ENCODE results near the gene PARP9. TPM values are rescaled to one million over a fixed set of nuclear protein-coding genes. Genes with fewer than 3 reads are reported as not detected.
A peak's percentile ranks its signal among the peaks of the same experiment; 100 is the strongest.
"Not testable (repeated sequence)": the region's sequence is repeated elsewhere in the genome, so short reads cannot be mapped to it uniquely, and the experiment has no call there.

Gene PARP9
- total and polyA plus RNA-seq, 9 donors: 9.0 to 15.6 (median 12.7) TPM

GRCh38 chr3:122512284-122512683 is 51.8 kb downstream of the PARP9 start:
- no peak overlapping the region for H3K27ac ChIP-seq (ENCODE audit: low read length)
- H3K27me3 ChIP-seq (ENCODE audit: control insufficient read depth, insufficient read depth, low read length): no peaks in the 10 kb centered on the region
- 86% methylated on average over 4 of the region's 15 CpGs for WGBS (ENCODE audit: insufficient coverage)
- peaks cover 7% of the 10 kb centered on the region for H3K4me1 ChIP-seq (ENCODE audit: control insufficient read depth, insufficient read depth, low read length)
- no peak overlapping the region for H3K4me3 ChIP-seq (ENCODE audit: low read length)
- H3K9me3 ChIP-seq (replicated peaks; ENCODE audit: control insufficient read depth, low read depth, low read length): no peaks in the 10 kb centered on the region
- H3K36me3 ChIP-seq (ENCODE audit: control insufficient read depth, insufficient read depth, low read length): no peaks in the 10 kb centered on the region
- DNase-seq: no peak

- 96% methylated on average over 4 of the region's 8 CpGs for WGBS (ENCODE audit: insufficient coverage)
- Histone ChIP-seq H3K4me3 (ENCODE audit: low read length) (no peak overlapping the region), H3K9me3 (replicated peaks; ENCODE audit: control insufficient read depth, low read depth, low read length) (no peaks in the 10 kb centered on the region), H3K4me1 (ENCODE audit: control insufficient read depth, insufficient read depth, low read length) (peaks cover 7% of the 10 kb centered on the region), H3K27me3 (ENCODE audit: control insufficient read depth, insufficient read depth, low read length) (no peaks in the 10 kb centered on the region), H3K27ac (ENCODE audit: low read length) (no peak overlapping the region), H3K36me3 (ENCODE audit: control insufficient read depth, insufficient read depth, low read length) (no peaks in the 10 kb centered on the region)
- no peak for DNase-seq
Measured at GRCh38 chr3:122510878-122511535, 53.1 kb downstream of the PARP9 start.

GRCh38 chr3:122508944-122509343 is 55.2 kb downstream of the PARP9 start:
- H3K27ac ChIP-seq (ENCODE audit: low read length); H3K27me3 ChIP-seq (ENCODE audit: control insufficient read depth, insufficient read depth, low read length); H3K4me1 ChIP-seq (ENCODE audit: control insufficient read depth, insufficient read depth, low read length); H3K9me3 ChIP-seq (replicated peaks; ENCODE audit: control insufficient read depth, low read depth, low read length); DNase-seq; H3K4me3 ChIP-seq (ENCODE audit: low read length); H3K36me3 ChIP-seq (ENCODE audit: control insufficient read depth, insufficient read depth, low read length): not testable (repeated sequence)
- WGBS (ENCODE audit: insufficient coverage): 80% methylated on average over 1 of the region's 9 CpGs

- H3K9me3 ChIP-seq (replicated peaks; ENCODE audit: control insufficient read depth, low read depth, low read length): no peaks in the 10 kb centered on the region
- no peaks in the 10 kb centered on the region for H3K27me3 ChIP-seq (ENCODE audit: control insufficient read depth, insufficient read depth, low read length)
- H3K27ac ChIP-seq (ENCODE audit: low read length): no peak overlapping the region
- peaks cover under 1% of the 10 kb centered on the region for H3K4me1 ChIP-seq (ENCODE audit: control insufficient read depth, insufficient read depth, low read length)
- no peak for DNase-seq
- WGBS (ENCODE audit: insufficient coverage): no CpG with 5 or more reads among the region's 2 CpGs
- H3K4me3 ChIP-seq (ENCODE audit: low read length): no peak overlapping the region
- H3K36me3 ChIP-seq (ENCODE audit: control insufficient read depth, insufficient read depth, low read length): no peaks in the 10 kb centered on the region
Measured at GRCh38 chr3:122508135-122508914, 55.8 kb downstream of the PARP9 start.

- Histone ChIP-seq H3K36me3 (ENCODE audit: control insufficient read depth, insufficient read depth, low read length) (no peaks in the 10 kb centered on the region), H3K4me1 (ENCODE audit: control insufficient read depth, insufficient read depth, low read length) (no peaks in the 10 kb centered on the region), H3K9me3 (replicated peaks; ENCODE audit: control insufficient read depth, low read depth, low read length) (no peaks in the 10 kb centered on the region), H3K4me3 (ENCODE audit: low read length) (no peak overlapping the region), H3K27me3 (ENCODE audit: control insufficient read depth, insufficient read depth, low read length) (no peaks in the 10 kb centered on the region), H3K27ac (ENCODE audit: low read length) (no peak overlapping the region)
- DNase-seq: no peak
- no CpG with 5 or more reads among the region's 1 CpG for WGBS (ENCODE audit: insufficient coverage)
Measured at GRCh38 chr3:122506450-122506849, 57.6 kb downstream of the PARP9 start.

GRCh38 chr3:122505676-122506075 is 58.4 kb downstream of the PARP9 start:
- H3K27ac ChIP-seq (ENCODE audit: low read length): no peak overlapping the region
- DNase-seq: no peak
- no peaks in the 10 kb centered on the region for H3K27me3 ChIP-seq (ENCODE audit: control insufficient read depth, insufficient read depth, low read length)
- H3K9me3 ChIP-seq (replicated peaks; ENCODE audit: control insufficient read depth, low read depth, low read length): no peaks in the 10 kb centered on the region
- no peaks in the 10 kb centered on the region for H3K36me3 ChIP-seq (ENCODE audit: control insufficient read depth, insufficient read depth, low read length)
- WGBS (ENCODE audit: insufficient coverage): 72% methylated on average over 2 of the region's 2 CpGs
- H3K4me3 ChIP-seq (ENCODE audit: low read length): no peak overlapping the region
- no peaks in the 10 kb centered on the region for H3K4me1 ChIP-seq (ENCODE audit: control insufficient read depth, insufficient read depth, low read length)

- no peak overlapping the region for H3K27ac ChIP-seq (ENCODE audit: low read length)
- WGBS (ENCODE audit: insufficient coverage): no CpG with 5 or more reads among the region's 2 CpGs
Measured at GRCh38 chr3:122502941-122503340, 61.2 kb downstream of the PARP9 start.

GRCh38 chr3:122502139-122502538 is 62.0 kb downstream of the PARP9 start:
- DNase-seq: no peak
- 18% methylated on average over 1 of the region's 2 CpGs for WGBS (ENCODE audit: insufficient coverage)
- Histone ChIP-seq H3K4me3 (ENCODE audit: low read length) (no peak overlapping the region), H3K4me1 (ENCODE audit: control insufficient read depth, insufficient read depth, low read length) (no peaks in the 10 kb centered on the region), H3K9me3 (replicated peaks; ENCODE audit: control insufficient read depth, low read depth, low read length) (no peaks in the 10 kb centered on the region), H3K27me3 (ENCODE audit: control insufficient read depth, insufficient read depth, low read length) (no peaks in the 10 kb centered on the region), H3K36me3 (ENCODE audit: control insufficient read depth, insufficient read depth, low read length) (no peaks in the 10 kb centered on the region), H3K27ac (ENCODE audit: low read length) (no peak overlapping the region)

More at GRCh38 chr3:122502941-122503340, 61.2 kb downstream of the PARP9 start:
- Histone ChIP-seq H3K4me1 (ENCODE audit: control insufficient read depth, insufficient read depth, low read length) (no peaks in the 10 kb centered on the region), H3K36me3 (ENCODE audit: control insufficient read depth, insufficient read depth, low read length) (no peaks in the 10 kb centered on the region), H3K27me3 (ENCODE audit: control insufficient read depth, insufficient read depth, low read length) (no peaks in the 10 kb centered on the region), H3K4me3 (ENCODE audit: low read length) (no peak overlapping the region), H3K9me3 (replicated peaks; ENCODE audit: control insufficient read depth, low read depth, low read length) (no peaks in the 10 kb centered on the region)
- peak; percentile 20 for DNase-seq

GRCh38 chr3:122500964-122501363 is 63.1 kb downstream of the PARP9 start:
- not testable (repeated sequence) for DNase-seq; H3K27ac ChIP-seq (ENCODE audit: low read length); H3K4me3 ChIP-seq (ENCODE audit: low read length); H3K27me3 ChIP-seq (ENCODE audit: control insufficient read depth, insufficient read depth, low read length); H3K36me3 ChIP-seq (ENCODE audit: control insufficient read depth, insufficient read depth, low read length); H3K9me3 ChIP-seq (replicated peaks; ENCODE audit: control insufficient read depth, low read depth, low read length); H3K4me1 ChIP-seq (ENCODE audit: control insufficient read depth, insufficient read depth, low read length)
- 90% methylated on average over 3 of the region's 6 CpGs for WGBS (ENCODE audit: insufficient coverage)

- H3K4me1 ChIP-seq (ENCODE audit: control insufficient read depth, insufficient read depth, low read length): no peaks in the 10 kb centered on the region
- H3K27me3 ChIP-seq (ENCODE audit: control insufficient read depth, insufficient read depth, low read length): no peaks in the 10 kb centered on the region
Measured at GRCh38 chr3:122498152-122498551, 65.9 kb downstream of the PARP9 start.

More at GRCh38 chr3:122498152-122498551, 65.9 kb downstream of the PARP9 start:
- Histone ChIP-seq H3K9me3 (replicated peaks; ENCODE audit: control insufficient read depth, low read depth, low read length) (no peaks in the 10 kb centered on the region), H3K36me3 (ENCODE audit: control insufficient read depth, insufficient read depth, low read length) (peaks cover 8% of the 10 kb centered on the region), H3K4me3 (ENCODE audit: low read length) (no peak overlapping the region), H3K27ac (ENCODE audit: low read length) (no peak overlapping the region)
- no peak for DNase-seq
- WGBS (ENCODE audit: insufficient coverage): no CpG with 5 or more reads among the region's 1 CpG
